Uterus (tissue), 2 donors: Measurements from ENCODE around the gene R3HDM2.

Experiments
- POLR2A ChIP-seq, 2 donors: fragments of 450-650 bp; IDR thresholded peaks; one replicate each; pipeline ENCODE4 v1.6.1; 2016; ENCODE audit warnings: antibody characterized with exemption in 2 of 2, mild to moderate bottlenecking in 1 of 2, moderate library complexity in 1 of 2
- TF ChIP-seq, protein P1 (sequence below), 4 experiments: fragments of 200-600 bp in 2 of 4; fragments of 450-650 bp in 2 of 4; sonication (generic) in 2 of 4; IDR thresholded peaks; one replicate each; pipeline ENCODE4 v1.5.1; 2016 to 2019; ENCODE audit warnings: antibody characterized with exemption in 4 of 4, mild to moderate bottlenecking in 2 of 4, moderate library complexity in 1 of 4

DNA sequence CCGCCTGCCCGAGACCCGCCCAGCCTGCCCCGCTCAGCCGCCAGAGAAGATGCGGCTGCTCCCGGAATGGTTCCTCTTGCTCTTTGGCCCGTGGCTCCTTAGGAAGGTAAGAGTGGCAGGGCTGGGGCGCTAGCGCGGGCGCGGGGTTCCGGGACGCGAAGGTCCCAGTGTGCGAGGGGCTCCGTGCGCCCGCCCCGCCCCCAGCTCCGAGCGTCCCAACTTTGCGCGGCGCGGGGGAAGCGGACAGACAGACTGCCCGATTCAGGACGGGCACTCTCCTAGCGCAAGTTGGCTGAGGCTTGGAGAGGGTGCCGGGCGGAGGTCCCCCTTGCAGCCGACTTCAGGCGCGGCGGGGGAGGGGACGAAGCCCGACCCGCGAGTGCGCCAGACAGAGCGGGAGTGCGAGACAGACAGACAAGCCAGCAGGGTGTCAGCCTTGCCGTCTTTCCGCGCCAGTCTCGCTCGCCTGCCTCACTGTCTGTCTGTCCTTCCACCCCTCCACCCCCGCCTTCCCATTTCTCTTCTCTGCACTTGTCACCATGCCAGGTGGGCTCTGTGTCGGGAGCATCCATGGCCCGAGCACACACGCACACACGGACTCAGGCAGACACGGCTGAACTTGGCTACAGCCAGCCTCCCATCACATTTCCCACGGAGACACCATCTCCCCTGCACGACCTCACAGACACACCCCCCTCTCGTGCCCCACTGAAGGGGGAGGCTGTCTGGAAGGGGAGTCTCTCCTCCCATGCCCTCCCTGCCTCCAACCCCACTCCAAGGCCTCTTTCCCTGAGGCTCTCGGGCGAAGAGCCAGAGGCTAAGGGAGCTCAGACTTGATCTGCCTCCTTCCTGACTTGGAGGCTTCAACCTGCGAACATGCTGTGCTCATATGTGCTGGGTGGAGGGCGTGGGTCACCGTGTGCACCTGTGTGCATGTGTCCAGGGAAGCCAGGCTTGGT is 213.6 kb downstream of the R3HDM2 start:
- TF ChIP-seq, protein P1, sequence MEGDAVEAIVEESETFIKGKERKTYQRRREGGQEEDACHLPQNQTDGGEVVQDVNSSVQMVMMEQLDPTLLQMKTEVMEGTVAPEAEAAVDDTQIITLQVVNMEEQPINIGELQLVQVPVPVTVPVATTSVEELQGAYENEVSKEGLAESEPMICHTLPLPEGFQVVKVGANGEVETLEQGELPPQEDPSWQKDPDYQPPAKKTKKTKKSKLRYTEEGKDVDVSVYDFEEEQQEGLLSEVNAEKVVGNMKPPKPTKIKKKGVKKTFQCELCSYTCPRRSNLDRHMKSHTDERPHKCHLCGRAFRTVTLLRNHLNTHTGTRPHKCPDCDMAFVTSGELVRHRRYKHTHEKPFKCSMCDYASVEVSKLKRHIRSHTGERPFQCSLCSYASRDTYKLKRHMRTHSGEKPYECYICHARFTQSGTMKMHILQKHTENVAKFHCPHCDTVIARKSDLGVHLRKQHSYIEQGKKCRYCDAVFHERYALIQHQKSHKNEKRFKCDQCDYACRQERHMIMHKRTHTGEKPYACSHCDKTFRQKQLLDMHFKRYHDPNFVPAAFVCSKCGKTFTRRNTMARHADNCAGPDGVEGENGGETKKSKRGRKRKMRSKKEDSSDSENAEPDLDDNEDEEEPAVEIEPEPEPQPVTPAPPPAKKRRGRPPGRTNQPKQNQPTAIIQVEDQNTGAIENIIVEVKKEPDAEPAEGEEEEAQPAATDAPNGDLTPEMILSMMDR (IDR thresholded peaks at IDR 0.05), result no peak
- no peak for TF ChIP-seq POLR2A (IDR thresholded peaks at IDR 0.05)
